K562 (cell line): ENCODE measurements around the gene UBFD1. TPM values are rescaled to one million over a fixed set of nuclear protein-coding genes. Genes with fewer than 3 reads are reported as not detected.
A peak's percentile ranks its signal among the peaks of the same experiment; 100 is the strongest.

Experiments used
- ELF1 ChIP-seq: fragments of 200-800 bp; sonication (Bioruptor generic); IDR thresholded peaks from 2 replicates; pipeline ENCODE4 v1.6.1; 2016; ENCODE audit warnings: missing genetic modification characterization, missing compliant biosample characterization
- LCOR ChIP-seq: sonication (generic); formaldehyde crosslinking; IDR thresholded peaks from 2 replicates; pipeline ENCODE4 v1.8.0; 2022; ENCODE audit warnings: mild to moderate bottlenecking, missing genetic modification reagents
- MEF2A ChIP-seq: IDR thresholded peaks from 2 replicates; pipeline ENCODE4 v1.6.1; 2011; ENCODE audit warnings: low read depth, mild to moderate bottlenecking, low read length, moderate library complexity; ENCODE audit not compliant: control insufficient read depth
- POLR2G ChIP-seq: fragments of 200-400 bp; formaldehyde crosslinking; IDR thresholded peaks from 2 replicates; pipeline ENCODE4 v1.6.1; 2017; ENCODE audit warnings: low read depth, mild to moderate bottlenecking, antibody characterized with exemption, low read length, moderate library complexity
- PYGO2 ChIP-seq: fragments of 450-650 bp; IDR thresholded peaks from 2 replicates; pipeline ENCODE4 v1.6.1; 2016; ENCODE audit warnings: mild to moderate bottlenecking, missing genetic modification characterization, moderate library complexity, missing compliant biosample characterization
- TAF9B ChIP-seq: fragments of 450-650 bp; IDR thresholded peaks from 2 replicates; pipeline ENCODE4 v1.6.1; 2018; ENCODE audit warnings: mild to moderate bottlenecking; ENCODE audit not compliant: partially characterized antibody
- XRCC5 ChIP-seq: fragments of 200-400 bp; formaldehyde crosslinking; IDR thresholded peaks from 2 replicates; pipeline ENCODE4 v1.6.1; 2017; ENCODE audit warnings: low read depth, mild to moderate bottlenecking, low read length
- ZNF232 ChIP-seq: sonication (generic); formaldehyde crosslinking; IDR thresholded peaks from 2 replicates; pipeline ENCODE4 v1.8.0; 2022; ENCODE audit warnings: mild to moderate bottlenecking, missing genetic modification reagents
- ZNF282 ChIP-seq: sonication (generic); formaldehyde crosslinking; IDR thresholded peaks from 2 replicates; pipeline ENCODE4 v1.8.1; 2023; ENCODE audit warnings: missing genetic modification reagents
- ZNF507 ChIP-seq: conservative IDR thresholded peaks from 2 replicates; pipeline ENCODE4 v1.6.1; 2017; ENCODE audit warnings: missing genetic modification characterization, missing compliant biosample characterization
- ZNF740 ChIP-seq, 3 experiments: fragments of 200-800 bp in 1 of 3; sonication (Bioruptor generic) in 1 of 3; sonication (generic) in 1 of 3; formaldehyde crosslinking in 1 of 3; IDR thresholded peaks; 2 replicates each; pipeline versions ENCODE4 v1.6.1 to v1.8.0; 2016 to 2022; ENCODE audit warnings: mild to moderate bottlenecking in 2 of 3, missing compliant biosample characterization in 2 of 3, missing genetic modification characterization in 2 of 3, missing genetic modification reagents in 1 of 3
- ZNF79 ChIP-seq: fragments of 250-450 bp; sonication (Bioruptor Pico); IDR thresholded peaks from 2 replicates; pipeline ENCODE4 v1.4.0; 2020; ENCODE audit warnings: low read depth, mild to moderate bottlenecking, moderate library complexity
- polyA plus RNA-seq, 8 experiments: library from polyadenylated mRNA; depleted of rRNA in 4 of 8; stranded (reverse) in 5 of 8; unstranded in 3 of 8; fragments of >200 nt; fragmentation: Nextera tagmentation in 2 of 8; fragmentation: Illumina TruSeq in 1 of 8; extraction: Ambion mirVana in 2 of 8; extraction: Trizol in 1 of 8; gene quantifications; 2 replicates each; pipeline versions ENCODE4 v1.2.1 to v1.2.3, GENCODE V29; 2011 to 2014; ENCODE audit warnings: inconsistent platforms in 1 of 8, missing spikeins in 1 of 8
- total RNA-seq, 7 experiments: library from RNA; depleted of rRNA in 6 of 7; stranded (reverse); fragments of >200 nt in 6 of 7; fragmentation: Illumina TruSeq in 2 of 7; extraction: Trizol in 2 of 7; gene quantifications; 2 replicates each; pipeline versions ENCODE4 v1.2.1 to v1.2.3, GENCODE V29; 2011 to 2021; ENCODE audit warnings: low replicate concordance in 1 of 7
- TF ChIP-seq, protein P1 (sequence below): fragments of 450-650 bp; IDR thresholded peaks from 2 replicates; pipeline ENCODE4 v1.6.1; 2016; ENCODE audit warnings: borderline replicate concordance
- TF ChIP-seq, protein P2 (sequence below): IDR thresholded peaks from 2 replicates; pipeline ENCODE4 v1.6.1; 2014; ENCODE audit warnings: antibody characterized with exemption
- TF ChIP-seq, protein P3 (sequence below), 2 experiments: fragments of 150-350 bp in 1 of 2; IDR thresholded peaks; 2 replicates each; pipeline ENCODE4 v1.6.1; 2012 to 2016; ENCODE audit warnings: low read depth in 2 of 2, low read length in 2 of 2, mild to moderate bottlenecking in 1 of 2, moderate library complexity in 1 of 2

Gene UBFD1
- total and polyA plus RNA-seq, 9 of the 15 experiments (the other 6 are each of a cell fraction or from before 2014, with no cell fraction given), result 10.7 to 66.2 (median 34.0) TPM

DNA sequence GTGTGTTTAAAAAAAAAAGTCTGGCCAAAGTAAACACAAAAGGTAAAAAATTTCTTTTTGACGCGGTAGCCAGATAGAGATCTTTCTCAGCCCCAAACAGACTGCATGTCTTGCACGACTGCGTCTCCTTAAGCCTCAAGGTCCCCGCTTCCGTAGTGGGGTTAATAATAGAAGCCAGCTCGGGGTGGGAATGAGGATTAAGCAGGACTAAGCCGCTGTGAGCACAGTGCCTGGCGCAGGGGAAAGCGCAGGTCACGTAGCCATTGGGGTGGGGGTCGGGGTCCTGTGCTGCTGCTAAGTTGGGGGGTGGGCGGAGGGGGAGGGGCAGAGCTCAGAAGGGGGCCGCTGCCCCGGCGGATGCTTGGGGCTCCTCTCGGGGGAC lies 47.8 kb upstream of the UBFD1 start (continued):
- no peak for TF ChIP-seq ZNF232 (CRISPR knock-in tag)
- TF ChIP-seq, protein P1, sequence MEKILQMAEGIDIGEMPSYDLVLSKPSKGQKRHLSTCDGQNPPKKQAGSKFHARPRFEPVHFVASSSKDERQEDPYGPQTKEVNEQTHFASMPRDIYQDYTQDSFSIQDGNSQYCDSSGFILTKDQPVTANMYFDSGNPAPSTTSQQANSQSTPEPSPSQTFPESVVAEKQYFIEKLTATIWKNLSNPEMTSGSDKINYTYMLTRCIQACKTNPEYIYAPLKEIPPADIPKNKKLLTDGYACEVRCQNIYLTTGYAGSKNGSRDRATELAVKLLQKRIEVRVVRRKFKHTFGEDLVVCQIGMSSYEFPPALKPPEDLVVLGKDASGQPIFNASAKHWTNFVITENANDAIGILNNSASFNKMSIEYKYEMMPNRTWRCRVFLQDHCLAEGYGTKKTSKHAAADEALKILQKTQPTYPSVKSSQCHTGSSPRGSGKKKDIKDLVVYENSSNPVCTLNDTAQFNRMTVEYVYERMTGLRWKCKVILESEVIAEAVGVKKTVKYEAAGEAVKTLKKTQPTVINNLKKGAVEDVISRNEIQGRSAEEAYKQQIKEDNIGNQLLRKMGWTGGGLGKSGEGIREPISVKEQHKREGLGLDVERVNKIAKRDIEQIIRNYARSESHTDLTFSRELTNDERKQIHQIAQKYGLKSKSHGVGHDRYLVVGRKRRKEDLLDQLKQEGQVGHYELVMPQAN, result 0 out of 2 replicates have a peak, but pooled peaks have one; percentile 31
- TF ChIP-seq POLR2G, result no peak
- TF ChIP-seq ZNF282 (CRISPR knock-in tag), result no peak
- peak; percentile 18; the same call in 1 of the 2 replicates for TF ChIP-seq LCOR
- no peak for TF ChIP-seq PYGO2 (tag)
- peak; percentile 23; the same call in 1 of the 2 replicates for TF ChIP-seq ZNF740 (CRISPR knock-in tag; IDR thresholded peaks at IDR 0.05)
- TF ChIP-seq ZNF740 (tag; IDR thresholded peaks at IDR 0.05), result no peak
- TF ChIP-seq TAF9B, result no peak
- TF ChIP-seq ZNF79 (CRISPR knock-in tag), result no peak
- TF ChIP-seq, protein P2, sequence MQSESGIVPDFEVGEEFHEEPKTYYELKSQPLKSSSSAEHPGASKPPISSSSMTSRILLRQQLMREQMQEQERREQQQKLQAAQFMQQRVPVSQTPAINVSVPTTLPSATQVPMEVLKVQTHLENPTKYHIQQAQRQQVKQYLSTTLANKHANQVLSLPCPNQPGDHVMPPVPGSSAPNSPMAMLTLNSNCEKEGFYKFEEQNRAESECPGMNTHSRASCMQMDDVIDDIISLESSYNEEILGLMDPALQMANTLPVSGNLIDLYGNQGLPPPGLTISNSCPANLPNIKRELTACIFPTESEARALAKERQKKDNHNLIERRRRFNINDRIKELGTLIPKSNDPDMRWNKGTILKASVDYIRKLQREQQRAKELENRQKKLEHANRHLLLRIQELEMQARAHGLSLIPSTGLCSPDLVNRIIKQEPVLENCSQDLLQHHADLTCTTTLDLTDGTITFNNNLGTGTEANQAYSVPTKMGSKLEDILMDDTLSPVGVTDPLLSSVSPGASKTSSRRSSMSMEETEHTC, result 0 out of 2 replicates have a peak, but pooled peaks have one; percentile 5
- no peak for TF ChIP-seq ZNF507 (tag)
- peak; percentile 33; the same call in 1 of the 2 replicates for TF ChIP-seq ELF1 (tag)
- TF ChIP-seq XRCC5, result no peak
- peak; percentile 48; the same call in 1 of the 2 replicates for TF ChIP-seq MEF2A
- TF ChIP-seq, protein P3, sequence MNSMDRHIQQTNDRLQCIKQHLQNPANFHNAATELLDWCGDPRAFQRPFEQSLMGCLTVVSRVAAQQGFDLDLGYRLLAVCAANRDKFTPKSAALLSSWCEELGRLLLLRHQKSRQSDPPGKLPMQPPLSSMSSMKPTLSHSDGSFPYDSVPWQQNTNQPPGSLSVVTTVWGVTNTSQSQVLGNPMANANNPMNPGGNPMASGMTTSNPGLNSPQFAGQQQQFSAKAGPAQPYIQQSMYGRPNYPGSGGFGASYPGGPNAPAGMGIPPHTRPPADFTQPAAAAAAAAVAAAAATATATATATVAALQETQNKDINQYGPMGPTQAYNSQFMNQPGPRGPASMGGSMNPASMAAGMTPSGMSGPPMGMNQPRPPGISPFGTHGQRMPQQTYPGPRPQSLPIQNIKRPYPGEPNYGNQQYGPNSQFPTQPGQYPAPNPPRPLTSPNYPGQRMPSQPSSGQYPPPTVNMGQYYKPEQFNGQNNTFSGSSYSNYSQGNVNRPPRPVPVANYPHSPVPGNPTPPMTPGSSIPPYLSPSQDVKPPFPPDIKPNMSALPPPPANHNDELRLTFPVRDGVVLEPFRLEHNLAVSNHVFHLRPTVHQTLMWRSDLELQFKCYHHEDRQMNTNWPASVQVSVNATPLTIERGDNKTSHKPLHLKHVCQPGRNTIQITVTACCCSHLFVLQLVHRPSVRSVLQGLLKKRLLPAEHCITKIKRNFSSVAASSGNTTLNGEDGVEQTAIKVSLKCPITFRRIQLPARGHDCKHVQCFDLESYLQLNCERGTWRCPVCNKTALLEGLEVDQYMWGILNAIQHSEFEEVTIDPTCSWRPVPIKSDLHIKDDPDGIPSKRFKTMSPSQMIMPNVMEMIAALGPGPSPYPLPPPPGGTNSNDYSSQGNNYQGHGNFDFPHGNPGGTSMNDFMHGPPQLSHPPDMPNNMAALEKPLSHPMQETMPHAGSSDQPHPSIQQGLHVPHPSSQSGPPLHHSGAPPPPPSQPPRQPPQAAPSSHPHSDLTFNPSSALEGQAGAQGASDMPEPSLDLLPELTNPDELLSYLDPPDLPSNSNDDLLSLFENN (IDR thresholded peaks at IDR 0.05; ENCODE audit: low read depth in 2 of 2, low read length in 2 of 2), result no peak
